Upper lobe of left lung (tissue), 6 donors: ENCODE results near the gene CDX1. TPM values are rescaled to one million over a fixed set of nuclear protein-coding genes. Genes with fewer than 3 reads are reported as not detected.
A peak's percentile ranks its signal among the peaks of the same experiment; 100 is the strongest.

Experiments
- ATAC-seq, 2 donors: fragments of 200-7000 bp; cut with Tn5 transposase; one replicate each; pipeline ENCODE4 v1.9.1; 2022; ENCODE audit warnings: mild to moderate bottlenecking in 2 of 2, moderate library complexity in 2 of 2; ENCODE audit not compliant: low FRiP score in 2 of 2
- DNase-seq, 2 donors: peaks; one replicate each; pipeline ENCODE4 v3.0.0-alpha.2; 2019 to 2020
- H3K27ac ChIP-seq, 4 donors: fragments of 200-600 bp; sonication (generic); one replicate each; pipeline ENCODE4 v1.5.1; 2016 to 2019
- H3K27me3 ChIP-seq, 4 donors: fragments of 200-600 bp; sonication (generic); one replicate each; pipeline ENCODE4 v1.5.1; 2017 to 2019
- H3K36me3 ChIP-seq, 4 donors: fragments of 200-600 bp; sonication (generic); one replicate each; pipeline ENCODE4 v1.5.1; 2016 to 2019
- H3K4me1 ChIP-seq, 4 donors: fragments of 200-600 bp; sonication (generic); one replicate each; pipeline ENCODE4 v1.5.1; 2018 to 2019
- H3K4me3 ChIP-seq, 4 donors: fragments of 200-600 bp; sonication (generic); one replicate each; pipeline ENCODE4 v1.5.1; 2017 to 2019; ENCODE audit warnings: mild to moderate bottlenecking in 2 of 4, moderate library complexity in 1 of 4
- H3K9me3 ChIP-seq, 4 donors: fragments of 200-600 bp; sonication (generic); one replicate each; pipeline ENCODE4 v1.5.1; 2018 to 2019
- CTCF ChIP-seq, 6 experiments: fragments of 450-650 bp in 4 of 6; fragments of 200-600 bp in 2 of 6; sonication (generic) in 2 of 6; IDR thresholded peaks; one replicate each; pipeline ENCODE4 v1.5.1; 2016 to 2019; ENCODE audit warnings: antibody characterized with exemption in 6 of 6
- EP300 ChIP-seq, 4 donors: sonication (generic); formaldehyde crosslinking; IDR thresholded peaks; one replicate each; pipeline ENCODE4 v1.5.1; 2017; ENCODE audit warnings: antibody characterized with exemption in 4 of 4, control low read depth in 2 of 4
- POLR2A ChIP-seq, 4 donors: fragments of 450-650 bp; IDR thresholded peaks; one replicate each; pipeline ENCODE4 v1.5.1; 2016 to 2017; ENCODE audit warnings: antibody characterized with exemption in 4 of 4, mild to moderate bottlenecking in 2 of 4
- POLR2AphosphoS5 ChIP-seq, 2 donors: sonication (generic); formaldehyde crosslinking; IDR thresholded peaks; one replicate each; pipeline ENCODE4 v1.5.1; 2017; ENCODE audit warnings: antibody characterized with exemption in 2 of 2
- WGBS, 2 donors: methylation state at CpG; one replicate each; pipeline ENCODE4 v1.1.5; 2017 to 2018; 5-methylcytosine and 5-hydroxymethylcytosine counted together
- total RNA-seq, 6 donors: library from RNA; depleted of rRNA in 4 of 6; stranded (reverse); fragments of >200 nt in 4 of 6; gene quantifications; one replicate each; pipeline versions ENCODE4 v1.1.0 to v1.2.1, GENCODE V29; 2016 to 2021
- donor health status: DM: no; HTN: no; CAD: no; lungs with moderate emphysema.
- donor health status: DM: no; HTN: yes; CAD: no; lungs with severe emphysema.

CDX1 gene
- total RNA-seq, 6 donors from 2014 or later: 0.17 to 0.30 TPM; not detected in 4

DNA sequence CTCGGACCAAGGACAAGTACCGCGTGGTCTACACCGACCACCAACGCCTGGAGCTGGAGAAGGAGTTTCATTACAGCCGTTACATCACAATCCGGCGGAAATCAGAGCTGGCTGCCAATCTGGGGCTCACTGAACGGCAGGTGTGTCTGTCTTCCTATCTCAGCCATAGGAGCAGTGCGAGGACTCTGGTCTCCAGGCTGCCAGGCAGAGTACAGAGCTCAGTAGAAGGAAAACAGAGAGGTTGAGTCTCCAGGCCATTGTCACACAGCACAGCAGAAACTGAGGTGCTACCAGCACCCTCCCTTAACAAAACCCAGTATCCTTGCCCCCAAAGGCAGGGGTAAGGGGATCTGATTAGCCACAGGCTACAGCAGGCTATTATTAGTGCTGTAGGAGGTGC is 16.2 kb downstream of the CDX1 start:
- H3K27me3 ChIP-seq: no peaks in the 10 kb centered on the region
- 86 to 93% methylated on average over 10 of the region's 10 CpGs for WGBS, 2 donors
- H3K36me3 ChIP-seq: no peaks in the 10 kb centered on the region
- no peak overlapping the region for H3K4me3 ChIP-seq
- no peak for TF ChIP-seq CTCF (IDR thresholded peaks at IDR 0.05)
- no peak for TF ChIP-seq POLR2A (IDR thresholded peaks at IDR 0.05)
- TF ChIP-seq EP300 (IDR thresholded peaks at IDR 0.05): no peak
- no peak for TF ChIP-seq POLR2AphosphoS5 (IDR thresholded peaks at IDR 0.05)
- no peak overlapping the region for H3K27ac ChIP-seq
- ATAC-seq (no peak), DNase-seq (no peak)
- peaks cover 0 to 4% (median 3%) of the 10 kb centered on the region in 4 donors for H3K4me1 ChIP-seq
- no peaks in the 10 kb centered on the region for H3K9me3 ChIP-seq

- Histone ChIP-seq H3K36me3 (no peaks in the 10 kb centered on the region), H3K9me3 (no peaks in the 10 kb centered on the region), H3K27ac (no peak overlapping the region), H3K4me3 (no peak overlapping the region), H3K4me1 (peaks cover 0 to 4% (median 3%) of the 10 kb centered on the region in 4 donors), H3K27me3 (no peaks in the 10 kb centered on the region)
- DNase-seq (peak in 1 of 2 donors; percentile 66), ATAC-seq (no peak)
- WGBS, 2 donors: 94% methylated on average over 8 to 11 of the region's 12 CpGs
- TF ChIP-seq EP300 (IDR thresholded peaks at IDR 0.05) (no peak), POLR2A (IDR thresholded peaks at IDR 0.05) (no peak)
These were observed 16.9 kb downstream of the CDX1 start for GRCh38 chr5:150183436-150183835.

GRCh38 chr5:150184006-150184405 is 17.4 kb downstream of the CDX1 start:
- 78 to 83% methylated on average over 1 to 2 of the region's 2 CpGs for WGBS, 2 donors
- H3K36me3 ChIP-seq: no peaks in the 10 kb centered on the region
- ATAC-seq: no peak
- no peak for TF ChIP-seq POLR2A (IDR thresholded peaks at IDR 0.05)
- TF ChIP-seq EP300 (IDR thresholded peaks at IDR 0.05): no peak
- TF ChIP-seq POLR2AphosphoS5 (IDR thresholded peaks at IDR 0.05): no peak
- no peak for TF ChIP-seq CTCF (IDR thresholded peaks at IDR 0.05)
- H3K4me1 ChIP-seq: peaks cover 0 to 4% (median 3%) of the 10 kb centered on the region in 4 donors
- H3K9me3 ChIP-seq: no peaks in the 10 kb centered on the region
- H3K27me3 ChIP-seq: no peaks in the 10 kb centered on the region
- H3K4me3 ChIP-seq: no peak overlapping the region
- DNase-seq: no peak
- no peak overlapping the region for H3K27ac ChIP-seq

GRCh38 chr5:150184990-150185912 is 18.7 kb downstream of the CDX1 start:
- H3K4me1 ChIP-seq: peaks cover 3 to 7% (median 5%) of the 10 kb centered on the region in 4 donors
- no peaks in the 10 kb centered on the region for H3K9me3 ChIP-seq
- DNase-seq: no peak
- H3K27me3 ChIP-seq: peaks cover 0 to 7% (median under 1%) of the 10 kb centered on the region in 4 donors
- ATAC-seq: no peak
- no peak overlapping the region for H3K4me3 ChIP-seq
- H3K36me3 ChIP-seq: no peaks in the 10 kb centered on the region
- 70 to 75% methylated on average over 12 of the region's 12 CpGs for WGBS, 2 donors
- H3K27ac ChIP-seq: no peak overlapping the region
- TF ChIP-seq POLR2A (IDR thresholded peaks at IDR 0.05): no peak
- TF ChIP-seq POLR2AphosphoS5 (IDR thresholded peaks at IDR 0.05): no peak

DNA sequence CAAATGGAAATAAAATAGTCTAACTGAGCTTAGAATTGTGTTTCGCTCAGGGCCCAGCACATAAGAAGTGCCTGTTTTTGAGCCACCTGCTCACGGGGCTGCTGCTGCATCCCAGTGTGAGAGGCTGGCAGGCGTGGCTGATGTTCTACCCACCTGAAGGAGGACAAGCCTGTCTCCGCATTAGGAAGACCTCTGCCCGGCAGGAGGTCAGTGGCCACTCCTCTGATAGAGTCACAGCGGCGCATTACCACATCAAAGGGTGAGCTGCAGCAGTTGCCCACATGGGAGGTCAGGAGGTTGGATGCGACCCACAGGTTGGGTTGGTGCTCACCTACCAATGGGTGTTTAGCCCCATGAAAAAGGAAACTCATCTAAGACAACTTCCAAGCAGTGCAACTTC is 19.6 kb downstream of the CDX1 start:
- no peaks in the 10 kb centered on the region for H3K36me3 ChIP-seq
- H3K4me3 ChIP-seq: no peak overlapping the region
- ATAC-seq (no peak), DNase-seq (no peak)
- H3K9me3 ChIP-seq: no peaks in the 10 kb centered on the region
- peaks cover 0 to 6% (median 3%) of the 10 kb centered on the region in 4 donors for H3K4me1 ChIP-seq
- WGBS, 2 donors: 83 to 100% methylated on average over 6 to 8 of the region's 8 CpGs
- peaks cover 0 to 12% (median 4%) of the 10 kb centered on the region in 4 donors for H3K27me3 ChIP-seq
- TF ChIP-seq CTCF (IDR thresholded peaks at IDR 0.05) (no peak), POLR2A (IDR thresholded peaks at IDR 0.05) (no peak), EP300 (IDR thresholded peaks at IDR 0.05) (no peak), POLR2AphosphoS5 (IDR thresholded peaks at IDR 0.05) (no peak)
- H3K27ac ChIP-seq: no peak overlapping the region
